ENCODE data around the gene PCCA. TPM values are rescaled to one million over a fixed set of nuclear protein-coding genes. Genes with fewer than 3 reads are reported as not detected.

The PCCA gene
- total RNA-seq, 1 donor from 2014 or later, result 15.3 TPM

DNA sequence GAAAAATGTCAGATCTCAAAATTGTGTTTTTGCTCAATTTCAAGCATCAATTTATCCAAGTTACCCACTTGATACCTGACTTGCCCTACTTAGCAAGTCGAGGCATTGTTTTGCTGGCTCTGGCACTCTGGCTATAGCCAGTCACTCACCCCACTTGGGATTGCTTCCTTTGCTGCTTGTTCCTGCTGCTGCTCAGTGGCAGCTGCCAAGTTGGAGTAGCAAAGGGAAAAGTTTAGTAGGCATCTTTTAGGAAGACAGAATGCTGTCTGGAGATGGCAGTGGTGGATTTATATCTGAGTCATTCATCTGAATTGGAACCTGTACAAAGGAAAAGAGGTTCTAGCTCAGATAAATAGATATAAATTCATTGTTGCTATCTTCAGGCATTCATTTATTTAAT, 41.2 kb downstream of the PCCA start:
- H3K4me1 Mint-ChIP-seq, result peaks cover 25% of the 10 kb centered on the region
- intact Hi-C loops (cut with micrococcal nuclease), result no loop called here
- ATAC-seq (ENCODE audit: low read depth), result no peak
- no peaks in the 10 kb centered on the region for H3K27me3 Mint-ChIP-seq
- no peaks in the 10 kb centered on the region for H3K9me3 Mint-ChIP-seq
- H3K27ac Mint-ChIP-seq, result no peak overlapping the region
- no peak overlapping the region for H3K4me3 Mint-ChIP-seq
- no peak for DNase-seq
- TF ChIP-seq, protein P1, sequence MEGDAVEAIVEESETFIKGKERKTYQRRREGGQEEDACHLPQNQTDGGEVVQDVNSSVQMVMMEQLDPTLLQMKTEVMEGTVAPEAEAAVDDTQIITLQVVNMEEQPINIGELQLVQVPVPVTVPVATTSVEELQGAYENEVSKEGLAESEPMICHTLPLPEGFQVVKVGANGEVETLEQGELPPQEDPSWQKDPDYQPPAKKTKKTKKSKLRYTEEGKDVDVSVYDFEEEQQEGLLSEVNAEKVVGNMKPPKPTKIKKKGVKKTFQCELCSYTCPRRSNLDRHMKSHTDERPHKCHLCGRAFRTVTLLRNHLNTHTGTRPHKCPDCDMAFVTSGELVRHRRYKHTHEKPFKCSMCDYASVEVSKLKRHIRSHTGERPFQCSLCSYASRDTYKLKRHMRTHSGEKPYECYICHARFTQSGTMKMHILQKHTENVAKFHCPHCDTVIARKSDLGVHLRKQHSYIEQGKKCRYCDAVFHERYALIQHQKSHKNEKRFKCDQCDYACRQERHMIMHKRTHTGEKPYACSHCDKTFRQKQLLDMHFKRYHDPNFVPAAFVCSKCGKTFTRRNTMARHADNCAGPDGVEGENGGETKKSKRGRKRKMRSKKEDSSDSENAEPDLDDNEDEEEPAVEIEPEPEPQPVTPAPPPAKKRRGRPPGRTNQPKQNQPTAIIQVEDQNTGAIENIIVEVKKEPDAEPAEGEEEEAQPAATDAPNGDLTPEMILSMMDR (IDR thresholded peaks at IDR 0.05), result no peak
- CTCF ChIA-PET, result no interaction called here
- H3K36me3 Mint-ChIP-seq (ENCODE audit: low read depth), result peaks cover 3% of the 10 kb centered on the region
- POLR2A ChIA-PET, result interaction anchor here (0.6 kb wide), 1 partner anchor 44 kb away, joined by 3 read pairs; no protein-coding TSS in a partner anchor

DNA sequence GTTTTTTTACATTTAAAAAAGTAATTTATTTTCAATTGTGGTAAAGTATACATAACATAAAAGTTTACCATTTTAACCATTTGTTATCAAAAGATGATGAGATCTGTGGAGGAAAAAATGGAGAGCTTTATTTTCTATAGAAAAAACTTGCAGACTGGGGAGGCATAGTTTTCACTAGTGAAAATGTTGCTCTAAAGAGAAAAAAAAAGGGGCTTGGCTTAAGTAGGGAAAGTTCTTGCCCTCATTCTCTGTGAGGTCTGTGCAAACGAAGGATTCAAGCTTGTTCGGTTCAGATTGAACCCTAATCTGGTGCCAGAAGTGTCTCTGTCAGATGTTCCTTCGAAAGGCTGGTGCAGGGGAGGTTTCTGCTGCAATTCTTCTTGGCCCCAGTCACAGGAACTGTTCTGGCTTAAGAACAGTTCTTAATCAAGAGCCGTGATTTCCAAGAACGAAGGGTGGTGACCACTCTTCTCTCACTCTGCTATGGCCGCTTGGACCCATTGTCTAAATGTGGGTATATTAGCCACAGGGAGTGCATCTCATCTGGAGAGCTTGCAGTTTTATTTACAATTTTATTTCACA, 42.1 kb downstream of the PCCA start:
- TF ChIP-seq, protein P1 (IDR thresholded peaks at IDR 0.05), result no peak
- Mint-ChIP-seq H3K4me3 (no peak overlapping the region), H3K4me1 (peaks cover 25% of the 10 kb centered on the region), H3K36me3 (ENCODE audit: low read depth) (peaks cover 3% of the 10 kb centered on the region), H3K27me3 (no peaks in the 10 kb centered on the region), H3K27ac (no peak overlapping the region), H3K9me3 (no peaks in the 10 kb centered on the region)
- ATAC-seq (ENCODE audit: low read depth) (no peak), DNase-seq (no peak)
- ChIA-PET CTCF (no interaction called here), POLR2A (no interaction called here)
- intact Hi-C loops (cut with micrococcal nuclease), result no loop called here

DNA sequence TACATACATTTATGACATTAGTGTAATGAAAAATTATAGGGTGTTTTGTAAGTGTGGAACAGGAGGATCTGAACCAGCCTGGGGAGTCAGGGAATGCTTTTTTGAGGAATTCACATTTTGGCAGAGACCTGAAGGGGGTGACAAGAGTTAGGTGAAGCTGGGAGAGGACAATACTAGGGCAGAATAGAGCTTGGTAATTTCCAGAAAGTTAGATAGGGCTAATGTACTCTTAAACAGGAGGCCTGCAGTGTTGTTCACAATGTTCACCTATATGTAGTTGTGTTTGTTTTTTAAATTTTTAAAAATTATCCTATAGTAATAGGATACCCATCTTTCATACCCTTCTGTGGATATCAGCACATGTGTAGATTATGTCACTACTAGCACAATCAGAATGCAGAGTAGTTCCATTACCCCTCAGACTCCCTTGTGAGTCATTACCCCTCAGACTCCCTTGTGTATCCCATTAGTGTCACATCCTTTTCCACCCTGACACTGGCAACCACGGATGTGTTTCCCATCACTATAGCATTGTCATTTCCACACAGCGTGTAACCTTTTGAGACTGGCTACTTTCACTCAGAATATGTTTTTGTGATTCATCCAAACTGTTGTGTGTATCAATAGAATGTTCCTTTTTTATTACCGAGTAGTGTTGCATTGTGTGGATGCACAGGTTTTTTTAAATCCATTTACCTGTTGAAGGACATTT, 43.1 kb downstream of the PCCA start:
- ChIA-PET CTCF (no interaction called here), POLR2A (no interaction called here)
- intact Hi-C loops (cut with micrococcal nuclease), result no loop called here

DNA sequence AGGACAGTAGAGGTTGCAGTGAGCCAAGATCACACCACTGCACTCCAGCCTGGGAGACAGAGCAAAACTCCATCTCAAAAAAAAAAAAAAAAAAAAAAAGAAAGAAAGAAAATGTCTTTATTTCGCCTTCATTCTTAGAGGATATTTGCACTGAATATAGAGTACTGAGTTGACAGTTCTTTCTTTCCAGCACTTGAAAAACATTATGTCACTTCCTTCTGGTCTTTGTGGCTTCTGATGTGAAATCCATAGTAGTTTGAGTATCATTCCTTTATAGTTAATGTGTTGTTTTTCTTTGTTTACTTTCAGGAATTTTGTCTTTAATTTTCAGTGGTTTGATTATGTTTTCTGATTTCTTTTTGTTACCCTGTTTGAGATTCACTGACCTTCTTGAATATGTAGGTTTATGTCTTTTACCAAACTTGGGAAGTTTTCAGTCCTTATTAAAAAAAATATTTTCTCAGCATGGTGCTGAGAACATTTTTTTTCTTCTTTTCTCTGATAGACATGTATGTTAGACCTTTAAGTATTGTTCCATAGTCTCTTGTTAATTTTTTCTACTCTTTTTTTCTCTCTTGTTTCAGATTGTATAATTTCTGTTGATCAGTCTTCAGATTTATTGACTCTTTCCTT, 50.1 kb downstream of the PCCA start:
- Mint-ChIP-seq H3K27me3 (no peaks in the 10 kb centered on the region), H3K4me3 (no peak overlapping the region), H3K36me3 (ENCODE audit: low read depth) (peaks cover 13% of the 10 kb centered on the region), H3K27ac (no peak overlapping the region), H3K4me1 (no peaks in the 10 kb centered on the region), H3K9me3 (peaks cover 8% of the 10 kb centered on the region)
- TF ChIP-seq, protein P1 (IDR thresholded peaks at IDR 0.05), result no peak
- ATAC-seq (ENCODE audit: low read depth) (no peak), DNase-seq (no peak)
- CTCF ChIA-PET, result no interaction called here
- intact Hi-C loops (cut with micrococcal nuclease), result no loop called here
- POLR2A ChIA-PET, result no interaction called here

More for the DNA sequence above, 43.1 kb downstream of the PCCA start:
- no peak overlapping the region for H3K4me3 Mint-ChIP-seq
- H3K27me3 Mint-ChIP-seq, result no peaks in the 10 kb centered on the region
- TF ChIP-seq, protein P1 (IDR thresholded peaks at IDR 0.05), result no peak
- H3K27ac Mint-ChIP-seq, result no peak overlapping the region
- peaks cover 25% of the 10 kb centered on the region for H3K4me1 Mint-ChIP-seq
- DNase-seq (no peak), ATAC-seq (ENCODE audit: low read depth) (no peak)
- peaks cover 3% of the 10 kb centered on the region for H3K36me3 Mint-ChIP-seq (ENCODE audit: low read depth)
- no peaks in the 10 kb centered on the region for H3K9me3 Mint-ChIP-seq

DNA sequence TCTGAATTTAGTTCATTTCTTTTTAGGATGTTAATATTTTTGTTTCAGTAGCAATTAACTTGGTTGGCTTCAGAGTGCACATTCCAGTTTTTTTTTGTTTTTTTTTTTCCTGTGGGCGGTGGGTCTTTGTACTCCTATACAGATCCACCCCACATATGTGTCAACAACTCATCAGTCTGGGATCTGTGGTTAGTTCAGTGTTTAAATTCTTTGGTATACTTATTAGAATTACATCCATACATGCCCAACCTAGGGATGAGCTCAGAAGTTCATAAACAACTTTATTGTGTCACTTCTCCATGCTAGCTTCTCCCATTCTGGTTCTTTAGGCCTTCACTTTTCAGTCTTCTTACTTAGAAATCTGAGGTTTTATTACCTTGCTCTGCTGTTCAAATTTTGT, 50.9 kb downstream of the PCCA start:
- H3K9me3 Mint-ChIP-seq, result peaks cover 11% of the 10 kb centered on the region

More for the DNA sequence above, 50.9 kb downstream of the PCCA start:
- TF ChIP-seq, protein P1 (IDR thresholded peaks at IDR 0.05), result no peak
- DNase-seq (no peak), ATAC-seq (ENCODE audit: low read depth) (no peak)
- POLR2A ChIA-PET, result no interaction called here
- no peaks in the 10 kb centered on the region for H3K4me1 Mint-ChIP-seq
- CTCF ChIA-PET, result no interaction called here
- H3K36me3 Mint-ChIP-seq (ENCODE audit: low read depth), result peaks cover 19% of the 10 kb centered on the region
- intact Hi-C loops (cut with micrococcal nuclease), result no loop called here
- H3K27me3 Mint-ChIP-seq, result no peaks in the 10 kb centered on the region
- no peak overlapping the region for H3K4me3 Mint-ChIP-seq
- no peak overlapping the region for H3K27ac Mint-ChIP-seq
